Measurements from ENCODE around the gene REG3A.

Gene REG3A

DNA sequence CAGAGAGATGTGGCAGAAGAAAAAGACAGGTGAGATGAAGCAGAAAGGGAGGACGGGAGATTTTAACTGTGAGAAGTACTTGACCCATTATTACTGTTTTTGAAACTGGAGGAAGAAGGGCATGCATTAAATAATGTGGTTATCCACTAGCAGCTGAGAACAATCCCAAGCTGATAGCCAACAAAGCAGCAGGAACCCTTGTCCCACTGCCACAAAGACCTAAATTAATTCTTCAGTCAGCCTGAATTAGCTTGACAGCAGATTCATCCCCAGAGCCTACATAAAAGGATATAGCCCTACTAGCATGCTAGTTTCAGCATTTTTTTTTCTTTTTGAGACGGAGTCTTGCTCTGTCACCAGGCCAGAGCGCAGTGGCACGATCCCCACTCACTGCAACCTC, 19.5 kb upstream of the REG3A start:
- no peak for TF ChIP-seq CTCF (IDR thresholded peaks at IDR 0.05; ENCODE audit: low read depth, low read length, missing control alignments)
- in situ Hi-C loops (cut with HindIII; ENCODE audit: low sequenced_read_pairs) = no loop called here
- no peak for DNase-seq (ENCODE audit: low read depth)
- H3K4me3 ChIP-seq (ENCODE audit: low read depth, low read length) = no peak overlapping the region

DNA sequence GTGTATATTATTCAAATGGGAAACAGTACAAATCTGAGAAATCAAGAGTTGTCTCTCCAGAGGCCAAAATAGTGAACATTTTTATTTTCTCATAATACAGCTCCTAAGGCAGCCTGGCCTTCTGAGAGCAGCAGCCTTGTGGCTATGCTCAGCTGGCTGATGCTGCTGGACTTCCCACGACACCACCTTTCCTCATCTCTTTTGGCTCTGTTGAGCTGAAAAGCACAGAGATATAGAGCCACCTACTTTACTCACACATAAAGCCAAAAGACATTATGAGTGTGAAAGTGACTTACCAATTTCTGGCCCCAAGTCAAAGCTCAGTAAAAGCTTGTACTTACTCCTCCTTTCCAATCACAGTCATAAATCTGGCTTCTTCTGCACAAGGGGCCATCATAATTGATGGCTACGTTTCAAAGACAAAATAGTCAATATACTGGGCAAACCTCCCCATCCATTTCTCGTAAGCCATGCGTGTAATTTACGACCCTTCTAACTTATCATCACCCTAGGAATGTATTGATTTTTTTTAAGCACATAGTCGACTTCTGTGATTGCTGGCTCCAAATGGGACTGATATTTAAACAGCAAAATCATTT, 18.6 kb upstream of the REG3A start:
- in situ Hi-C loops (cut with HindIII; ENCODE audit: low sequenced_read_pairs) = no loop called here
- DNase-seq (ENCODE audit: low read depth) = no peak
- no peak overlapping the region for H3K4me3 ChIP-seq (ENCODE audit: low read depth, low read length)
- no peak for TF ChIP-seq CTCF (IDR thresholded peaks at IDR 0.05; ENCODE audit: low read depth, low read length, missing control alignments)

GRCh38 chr2:79171348-79171958, 11.9 kb upstream of the REG3A start:
- TF ChIP-seq CTCF (IDR thresholded peaks at IDR 0.05; ENCODE audit: low read depth, low read length, missing control alignments) = no peak

DNA sequence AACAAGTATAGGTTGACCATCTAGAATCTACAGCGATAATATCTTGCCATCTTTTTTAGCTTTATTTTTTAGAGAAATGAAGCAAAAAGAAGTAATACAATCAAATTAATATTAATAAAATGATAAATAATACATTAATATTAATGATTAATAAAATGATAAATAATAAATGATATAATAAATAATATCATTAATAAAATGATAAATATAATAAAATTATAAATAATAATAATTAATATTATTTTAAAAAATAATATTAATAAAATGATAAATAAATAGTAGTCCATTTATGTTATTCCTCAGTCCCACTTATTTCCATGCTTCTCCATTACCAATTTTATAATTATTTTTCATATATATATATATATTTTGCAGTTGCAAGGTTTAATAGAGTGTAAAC, 3.2 kb upstream of the REG3A start:
- TF ChIP-seq CTCF (IDR thresholded peaks at IDR 0.05; ENCODE audit: low read depth, low read length, missing control alignments) = no peak
- no peak overlapping the region for H3K4me3 ChIP-seq (ENCODE audit: low read depth, low read length)
- DNase-seq (ENCODE audit: low read depth) = no peak
- in situ Hi-C loops (cut with HindIII; ENCODE audit: low sequenced_read_pairs) = no loop called here

More at GRCh38 chr2:79171348-79171958, 11.9 kb upstream of the REG3A start:
- in situ Hi-C loops (cut with HindIII; ENCODE audit: low sequenced_read_pairs) = no loop called here
- DNase-seq (ENCODE audit: low read depth) = no peak
- H3K4me3 ChIP-seq (ENCODE audit: low read depth, low read length) = no peak overlapping the region

- no peak overlapping the region for H3K4me3 ChIP-seq (ENCODE audit: low read depth, low read length)
- TF ChIP-seq CTCF (IDR thresholded peaks at IDR 0.05; ENCODE audit: low read depth, low read length, missing control alignments) = no peak
- in situ Hi-C loops (cut with HindIII; ENCODE audit: low sequenced_read_pairs) = no loop called here
- no peak for DNase-seq (ENCODE audit: low read depth)
These were observed 2.6 kb upstream of the REG3A start for GRCh38 chr2:79162132-79162531.

DNA sequence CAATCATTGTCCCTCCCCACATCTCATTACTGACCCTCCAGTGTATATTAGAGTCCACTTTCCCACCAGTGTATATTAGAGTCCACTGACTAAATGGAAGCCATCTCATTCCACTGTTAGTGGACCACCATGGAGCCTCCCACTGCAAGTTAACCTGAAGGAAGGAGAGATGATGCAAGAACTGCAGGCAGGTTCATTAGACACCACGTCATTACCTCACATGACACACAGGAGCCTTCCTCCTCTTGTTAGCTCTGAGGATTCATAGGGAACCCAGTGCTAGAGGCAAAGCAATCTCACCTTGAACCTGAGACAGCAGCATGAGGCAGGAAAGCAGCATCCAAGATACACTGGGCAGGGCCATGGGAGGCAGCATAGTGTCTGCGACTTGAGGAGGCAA, 523 bp downstream of the REG3A start:
- H3K4me3 ChIP-seq (ENCODE audit: low read depth, low read length) = no peak overlapping the region
- TF ChIP-seq CTCF (IDR thresholded peaks at IDR 0.05; ENCODE audit: low read depth, low read length, missing control alignments) = no peak
- in situ Hi-C loops (cut with HindIII; ENCODE audit: low sequenced_read_pairs) = no loop called here

More for the DNA sequence above, 523 bp downstream of the REG3A start:
- no peak for DNase-seq (ENCODE audit: low read depth)

All from astrocyte of the cerebellum (primary cell).